Natural killer cell (primary cell): ENCODE data around the gene PUDP. TPM values are rescaled to one million over a fixed set of nuclear protein-coding genes. Genes with fewer than 3 reads are reported as not detected.

ENCODE experiments used
- ATAC-seq, 3 donors: fragments of 150-1000 bp in 2 of 3; fragments of 200-7000 bp in 1 of 3; cut with Tn5 transposase; 1 replicate in 1 of 3; 2 replicates in 2 of 3; pipeline ENCODE4 v1.10.0; 2021; ENCODE audit warnings: mild to moderate bottlenecking in 2 of 3, moderate library complexity in 2 of 3
- DNase-seq, 2 donors: peaks; one replicate each; pipeline versions ENCODE4 v3.0.0 to v3.0.0-alpha.2; 2013 to 2021; ENCODE audit warnings: mixed read lengths in 1 of 2
- H3K27ac ChIP-seq: one replicate; pipeline ENCODE4 v1.5.1; 2013; ENCODE audit warnings: mild to moderate bottlenecking, low read length
- H3K27me3 ChIP-seq: one replicate; pipeline ENCODE4 v1.6.1; 2013; ENCODE audit warnings: low read length; ENCODE audit not compliant: control insufficient read depth, insufficient read depth
- H3K36me3 ChIP-seq: one replicate; pipeline ENCODE4 v1.6.1; 2013; ENCODE audit warnings: low read length; ENCODE audit not compliant: control insufficient read depth, insufficient read depth
- H3K4me1 ChIP-seq: one replicate; pipeline ENCODE4 v1.6.1; 2013; ENCODE audit warnings: low read length; ENCODE audit not compliant: control insufficient read depth, insufficient read depth
- H3K4me3 ChIP-seq: one replicate; pipeline ENCODE4 v1.5.1; 2013; ENCODE audit warnings: low read length
- H3K9me3 ChIP-seq: one replicate; pipeline ENCODE4 v1.6.1; 2013; ENCODE audit warnings: low read length; ENCODE audit not compliant: control insufficient read depth, insufficient read depth
- H3K27ac Mint-ChIP-seq, 2 donors: one replicate each; pipeline ENCODE4 v1.8.0; 2022; ENCODE audit warnings: mild to moderate bottlenecking in 2 of 2, mixed read lengths in 2 of 2, moderate library complexity in 1 of 2
- H3K27me3 Mint-ChIP-seq, 2 donors: one replicate each; pipeline ENCODE4 v1.8.0; 2022; ENCODE audit warnings: low read depth in 2 of 2, mixed read lengths in 2 of 2
- H3K36me3 Mint-ChIP-seq: one replicate; pipeline ENCODE4 v1.8.0; 2022; ENCODE audit warnings: mixed read lengths
- H3K4me1 Mint-ChIP-seq, 2 donors: one replicate each; pipeline ENCODE4 v1.8.0; 2022; ENCODE audit warnings: mixed read lengths in 2 of 2
- H3K4me3 Mint-ChIP-seq: one replicate; pipeline ENCODE4 v1.8.0; 2022; ENCODE audit warnings: mild to moderate bottlenecking, moderate library complexity, mixed read lengths
- H3K9me3 Mint-ChIP-seq, 2 donors: one replicate each; pipeline ENCODE4 v1.8.0; 2022; ENCODE audit warnings: mixed read lengths in 2 of 2
- CTCF ChIP-seq: fragments of 200-600 bp; IDR thresholded peaks from one replicate; pipeline ENCODE4 v1.8.0; 2022; ENCODE audit warnings: antibody characterized with exemption
- WGBS: methylation state at CpG from one replicate; pipeline ENCODE4 v1.1.7; 2013; ENCODE audit warnings: missing lambda C conversion rate; ENCODE audit not compliant: insufficient coverage; 5-methylcytosine and 5-hydroxymethylcytosine counted together
- intact Hi-C: fragments of 100-400 bp; cut with micrococcal nuclease; formaldehyde crosslinking; loops from one replicate; pipeline ENCODE4 v1.14.2; 2022
- total RNA-seq, 4 donors: library from RNA; stranded (reverse); fragments of 120-200 nt in 1 of 4; gene quantifications; one replicate each; pipeline versions ENCODE4 v1.2.3 to v1.2.4, GENCODE V29; 2013 to 2022

PUDP gene
- 10 to 100 TPM in 1 of 3 donors, 1 to 10 TPM in 2; 5.4 to 11.4 (median 5.6) TPM for total RNA-seq
- total RNA-seq (2013): 9.2 TPM

- WGBS: under 1% methylated on average over 70 of the region's 76 CpGs
- peak within 1 kb of the TSS; percentile 92 for H3K4me3 Mint-ChIP-seq
- H3K9me3 ChIP-seq: no peaks in the 10 kb centered on the region
- H3K4me1 ChIP-seq: peaks cover 9% of the 10 kb centered on the region
- peak within 1 kb of the TSS; percentile 81 to 92 for H3K27ac Mint-ChIP-seq
- H3K27ac ChIP-seq: peak within 1 kb of the TSS; percentile 83
- intact Hi-C loops: loop anchor here (10.0 kb wide), 1 partner anchor 777 kb away; the partner anchor contains the start of gene PNPLA4
- TF ChIP-seq CTCF: no peak
- no peaks in the 10 kb centered on the region for H3K9me3 Mint-ChIP-seq
- peak within 1 kb of the TSS; percentile 99 for H3K4me3 ChIP-seq
- peaks cover 7 to 17% of the 10 kb centered on the region in 2 donors for H3K4me1 Mint-ChIP-seq
- DNase-seq (peak; percentile 82 to 94), ATAC-seq (peak; percentile 84 to 95 (median 87))
- no peaks in the 10 kb centered on the region for H3K27me3 Mint-ChIP-seq
- no peaks in the 10 kb centered on the region for H3K36me3 Mint-ChIP-seq
- H3K36me3 ChIP-seq: no peaks in the 10 kb centered on the region
- no peaks in the 10 kb centered on the region for H3K27me3 ChIP-seq
Observed at GRCh38 chrX:7147978-7148854, at the start of gene PUDP. TSS of gene PUDP (minus strand) at chrX:7148153. CDS start at chrX:7148113, 40 bp downstream.

- Mint-ChIP-seq H3K4me1 (no peaks in the 10 kb centered on the region), H3K27me3 (no peaks in the 10 kb centered on the region), H3K27ac (no peak overlapping the region), H3K36me3 (no peaks in the 10 kb centered on the region), H3K4me3 (no peak overlapping the region), H3K9me3 (no peaks in the 10 kb centered on the region)
- H3K27ac ChIP-seq: no peak overlapping the region
- H3K36me3 ChIP-seq: no peaks in the 10 kb centered on the region
- H3K27me3 ChIP-seq: no peaks in the 10 kb centered on the region
- DNase-seq (no peak), ATAC-seq (no peak)
- no peaks in the 10 kb centered on the region for H3K9me3 ChIP-seq
- no peaks in the 10 kb centered on the region for H3K4me1 ChIP-seq
- intact Hi-C loops: no loop called here
- 100% methylated on average over 8 of the region's 11 CpGs for WGBS
- no peak for TF ChIP-seq CTCF
- H3K4me3 ChIP-seq: no peak overlapping the region
Observed at GRCh38 chrX:7194606-7195005, 46.7 kb upstream of the PUDP start.

- no peak for TF ChIP-seq CTCF
- Histone ChIP-seq H3K36me3 (no peaks in the 10 kb centered on the region), H3K4me3 (no peak overlapping the region), H3K27ac (no peak overlapping the region), H3K4me1 (no peaks in the 10 kb centered on the region), H3K27me3 (no peaks in the 10 kb centered on the region), H3K9me3 (no peaks in the 10 kb centered on the region)
- Mint-ChIP-seq H3K9me3 (no peaks in the 10 kb centered on the region), H3K36me3 (no peaks in the 10 kb centered on the region), H3K27me3 (no peaks in the 10 kb centered on the region), H3K4me3 (no peak overlapping the region), H3K27ac (no peak overlapping the region), H3K4me1 (peaks cover 0 to under 1% of the 10 kb centered on the region in 2 donors)
- DNase-seq (no peak), ATAC-seq (no peak)
- WGBS: 100% methylated on average over 4 of the region's 7 CpGs
- intact Hi-C loops: no loop called here
Observed at GRCh38 chrX:7192871-7193270, 44.9 kb upstream of the PUDP start.
